Measurements from ENCODE around the gene HOXA4.

DNA sequence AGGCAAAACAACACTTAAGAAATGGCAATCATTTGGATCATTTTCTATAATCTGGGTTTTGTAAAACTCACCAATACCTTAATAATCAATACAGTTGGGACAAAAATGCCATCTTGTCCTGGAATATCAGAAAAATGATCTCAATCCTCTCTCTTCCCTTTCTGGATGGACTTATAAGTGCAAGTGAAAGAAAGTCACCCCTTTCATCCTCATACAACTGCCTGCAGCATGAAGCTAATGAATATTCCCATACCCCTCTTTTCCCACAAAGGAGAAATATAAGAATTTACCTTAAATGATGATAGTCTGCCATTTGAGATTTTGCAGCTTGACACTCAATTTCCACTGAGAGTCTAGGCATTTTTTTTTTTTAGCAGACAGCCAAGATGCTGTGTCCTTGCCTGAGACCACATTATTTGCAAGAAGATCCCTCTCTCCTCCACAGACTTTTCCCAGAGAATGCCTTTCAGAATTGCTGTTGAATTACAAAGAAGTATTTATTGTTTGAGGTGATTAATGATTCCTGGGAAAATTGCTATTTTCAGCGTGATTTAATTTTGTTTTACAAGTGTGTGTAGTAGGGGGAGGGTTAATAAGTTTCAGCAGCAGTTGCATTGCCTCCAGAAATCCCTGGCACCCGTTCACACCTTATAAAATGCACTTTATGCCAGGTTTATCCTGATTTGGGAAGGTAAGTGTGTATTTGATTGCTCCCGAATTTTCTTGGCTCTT is 3.8 kb downstream of the HOXA4 start:
- TF ChIP-seq, protein P1, sequence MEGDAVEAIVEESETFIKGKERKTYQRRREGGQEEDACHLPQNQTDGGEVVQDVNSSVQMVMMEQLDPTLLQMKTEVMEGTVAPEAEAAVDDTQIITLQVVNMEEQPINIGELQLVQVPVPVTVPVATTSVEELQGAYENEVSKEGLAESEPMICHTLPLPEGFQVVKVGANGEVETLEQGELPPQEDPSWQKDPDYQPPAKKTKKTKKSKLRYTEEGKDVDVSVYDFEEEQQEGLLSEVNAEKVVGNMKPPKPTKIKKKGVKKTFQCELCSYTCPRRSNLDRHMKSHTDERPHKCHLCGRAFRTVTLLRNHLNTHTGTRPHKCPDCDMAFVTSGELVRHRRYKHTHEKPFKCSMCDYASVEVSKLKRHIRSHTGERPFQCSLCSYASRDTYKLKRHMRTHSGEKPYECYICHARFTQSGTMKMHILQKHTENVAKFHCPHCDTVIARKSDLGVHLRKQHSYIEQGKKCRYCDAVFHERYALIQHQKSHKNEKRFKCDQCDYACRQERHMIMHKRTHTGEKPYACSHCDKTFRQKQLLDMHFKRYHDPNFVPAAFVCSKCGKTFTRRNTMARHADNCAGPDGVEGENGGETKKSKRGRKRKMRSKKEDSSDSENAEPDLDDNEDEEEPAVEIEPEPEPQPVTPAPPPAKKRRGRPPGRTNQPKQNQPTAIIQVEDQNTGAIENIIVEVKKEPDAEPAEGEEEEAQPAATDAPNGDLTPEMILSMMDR (conservative IDR thresholded peaks at IDR 0.05), result no peak
- no peak for TF ChIP-seq ZFX (IDR thresholded peaks at IDR 0.05)
